Measurements from ENCODE around the gene ZNF524.

ZNF524 gene

DNA sequence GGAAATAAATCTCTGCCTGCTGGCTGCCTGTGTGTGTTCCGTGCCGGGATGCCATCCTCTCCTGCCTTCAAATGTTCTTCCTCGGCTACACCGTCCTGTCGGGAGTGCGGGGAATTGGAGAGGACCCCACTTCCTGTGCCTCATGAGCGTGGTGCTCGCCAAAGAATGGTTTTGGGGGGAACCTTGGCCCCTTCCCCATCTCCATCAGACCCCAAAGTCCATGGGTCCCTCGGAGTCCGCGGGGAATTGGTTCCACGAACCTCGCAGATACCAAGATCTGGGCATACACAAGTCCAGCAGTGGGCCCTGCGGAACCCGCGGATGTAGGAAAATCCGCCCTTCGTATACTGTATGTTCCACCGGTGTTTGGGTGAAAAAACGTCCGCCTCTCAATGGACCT lies 3.0 kb downstream of the ZNF524 start:
- no peak for DNase-seq

DNA sequence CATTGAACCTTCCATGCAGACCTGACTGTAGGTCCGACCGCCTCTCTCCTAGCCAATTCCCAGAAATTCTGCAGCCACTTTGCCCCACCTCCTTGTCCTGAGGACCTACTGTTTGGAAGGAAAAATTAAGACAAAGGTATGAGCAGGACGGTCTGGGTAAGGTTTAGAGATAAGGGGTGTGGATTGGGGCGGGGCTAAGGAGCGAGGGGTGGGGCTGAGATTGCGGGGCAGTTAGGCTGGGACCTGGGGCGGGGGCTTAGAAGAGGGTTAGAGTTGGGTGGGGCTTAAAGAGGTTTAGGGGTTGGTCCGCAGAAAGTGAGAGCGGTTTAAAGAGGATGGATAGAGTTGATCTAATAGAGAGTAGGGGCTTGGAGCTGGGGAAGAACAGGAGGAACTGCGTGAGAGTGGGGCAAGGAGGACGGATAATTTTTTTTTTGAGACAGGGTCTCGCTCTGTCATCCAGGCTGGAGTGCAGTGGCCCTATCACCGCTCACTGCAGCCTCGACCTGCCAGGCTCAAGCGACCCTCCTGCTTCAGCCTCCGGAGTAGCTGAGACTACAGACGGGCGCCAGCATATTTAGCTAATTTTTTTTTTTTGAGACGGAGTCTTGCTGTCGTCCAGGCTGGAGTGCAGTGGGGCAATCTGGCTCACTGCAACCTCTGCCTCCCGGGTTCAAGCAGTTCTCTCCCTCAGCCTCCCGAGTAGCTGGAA lies 3.6 kb downstream of the ZNF524 start:
- no peak for DNase-seq

GRCh38 chr19:55605207-55605636 lies 5.1 kb downstream of the ZNF524 start:
- DNase-seq = peak; percentile 91

GRCh38 chr19:55605637-55606470 lies 5.8 kb downstream of the ZNF524 start, which contains the start of gene ZNF865:
TSS of gene ZNF865 (plus strand) at chr19:55605647. CDS start at chr19:55613619, 7,972 bp downstream.
- DNase-seq = peak; percentile 63

GRCh38 chr19:55606471-55606787 lies 6.3 kb downstream of the ZNF524 start:
- DNase-seq = no peak

DNA sequence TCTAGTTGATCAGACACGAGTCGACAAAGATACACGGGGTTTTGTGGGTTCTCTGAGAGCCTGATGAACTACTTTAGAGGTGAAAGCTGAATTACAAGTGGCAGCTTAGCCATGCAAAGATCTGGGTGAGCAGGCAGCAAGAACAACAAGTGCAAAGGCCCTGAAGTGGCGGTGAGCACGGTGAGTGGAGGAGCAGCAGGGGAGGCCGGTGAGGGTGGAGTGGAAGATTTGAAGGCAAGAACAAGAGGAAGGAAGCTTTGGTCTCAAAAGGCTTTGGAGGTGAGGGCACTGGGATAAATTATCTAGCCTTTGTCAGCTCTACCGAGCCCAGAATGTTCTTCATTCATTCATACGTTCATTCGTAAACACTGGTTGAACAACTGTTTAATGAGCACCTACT lies 6.7 kb downstream of the ZNF524 start:
- DNase-seq = no peak

GRCh38 chr19:55609326-55609725 lies 9.2 kb downstream of the ZNF524 start:
- DNase-seq = no peak

- no peak for DNase-seq
These were observed 11.4 kb downstream of the ZNF524 start for GRCh38 chr19:55611300-55611982.

GRCh38 chr19:55611983-55612645 lies 12.0 kb downstream of the ZNF524 start:
- DNase-seq = no peak

DNA sequence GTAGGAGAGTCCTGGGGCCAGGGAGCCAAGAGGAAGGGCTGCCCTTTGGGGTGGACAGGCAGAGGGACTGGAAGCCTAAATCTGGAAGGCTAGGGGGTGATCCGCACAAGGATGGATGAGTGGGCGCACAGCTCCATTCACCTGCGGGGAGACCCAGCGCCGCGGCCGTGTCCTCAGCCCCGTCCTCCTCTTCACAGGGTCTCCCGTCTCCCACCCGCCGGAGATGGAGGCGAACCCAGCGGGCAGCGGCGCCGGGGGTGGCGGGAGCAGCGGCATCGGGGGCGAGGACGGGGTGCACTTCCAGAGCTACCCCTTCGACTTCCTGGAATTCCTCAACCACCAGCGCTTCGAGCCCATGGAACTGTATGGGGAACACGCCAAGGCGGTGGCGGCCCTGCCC lies 13.3 kb downstream of the ZNF524 start:
- DNase-seq = no peak

DNA sequence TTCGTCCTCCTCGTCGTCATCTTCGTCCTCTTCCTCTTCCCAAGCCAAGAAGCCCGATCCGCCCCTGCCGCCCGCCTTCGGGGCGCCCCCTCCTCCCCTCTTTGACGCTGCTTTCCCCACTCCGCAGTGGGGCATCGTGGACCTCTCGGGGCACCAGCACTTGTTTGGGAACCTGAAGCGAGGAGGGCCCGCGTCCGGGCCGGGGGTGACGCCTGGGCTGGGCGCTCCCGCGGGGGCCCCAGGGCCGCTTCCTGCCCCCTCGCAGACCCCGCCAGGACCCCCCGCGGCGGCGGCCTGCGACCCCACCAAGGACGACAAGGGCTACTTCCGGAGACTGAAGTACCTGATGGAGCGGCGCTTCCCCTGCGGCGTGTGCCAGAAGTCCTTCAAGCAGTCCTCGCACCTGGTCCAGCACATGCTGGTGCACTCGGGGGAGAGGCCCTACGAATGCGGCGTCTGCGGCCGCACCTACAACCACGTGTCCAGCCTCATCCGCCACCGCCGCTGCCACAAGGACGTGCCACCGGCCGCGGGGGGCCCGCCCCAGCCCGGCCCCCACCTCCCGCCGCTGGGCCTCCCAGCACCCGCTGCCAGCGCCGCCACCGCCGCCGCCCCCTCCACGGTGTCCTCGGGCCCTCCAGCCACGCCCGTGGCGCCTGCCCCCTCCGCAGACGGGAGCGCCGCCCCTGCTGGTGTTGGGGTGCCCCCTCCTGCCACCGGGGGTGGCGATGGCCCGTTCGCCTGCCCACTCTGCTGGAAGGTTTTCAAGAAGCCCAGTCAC lies 14.0 kb downstream of the ZNF524 start:
- DNase-seq = no peak

- DNase-seq = no peak
These were observed 14.8 kb downstream of the ZNF524 start for GRCh38 chr19:55614711-55615542.

- no peak for DNase-seq
These were observed 15.7 kb downstream of the ZNF524 start for GRCh38 chr19:55615543-55616394.

DNA sequence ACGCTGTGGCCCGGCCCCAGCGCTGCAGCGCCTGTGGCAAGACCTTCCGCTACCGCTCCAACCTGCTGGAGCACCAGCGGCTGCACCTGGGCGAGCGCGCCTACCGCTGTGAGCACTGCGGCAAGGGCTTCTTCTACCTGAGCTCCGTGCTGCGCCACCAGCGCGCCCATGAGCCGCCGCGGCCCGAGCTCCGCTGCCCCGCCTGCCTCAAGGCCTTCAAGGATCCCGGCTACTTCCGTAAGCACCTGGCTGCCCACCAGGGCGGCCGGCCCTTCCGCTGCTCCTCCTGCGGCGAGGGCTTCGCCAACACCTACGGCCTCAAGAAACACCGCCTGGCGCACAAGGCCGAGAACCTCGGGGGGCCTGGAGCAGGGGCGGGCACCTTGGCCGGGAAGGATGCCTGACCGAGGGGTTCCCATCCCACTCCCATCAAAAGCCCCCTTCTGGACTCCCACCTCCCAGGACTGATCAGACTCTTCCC lies 16.3 kb downstream of the ZNF524 start:
- DNase-seq = no peak

- DNase-seq = no peak
These were observed 17.3 kb downstream of the ZNF524 start for GRCh38 chr19:55617426-55617825.

- DNase-seq = no peak
These were observed 18.3 kb downstream of the ZNF524 start for GRCh38 chr19:55618426-55618825.

- DNase-seq = no peak
These were observed 19.2 kb downstream of the ZNF524 start for GRCh38 chr19:55619286-55619685.

- no peak for DNase-seq
These were observed 20.5 kb downstream of the ZNF524 start for GRCh38 chr19:55620410-55621204.

DNA sequence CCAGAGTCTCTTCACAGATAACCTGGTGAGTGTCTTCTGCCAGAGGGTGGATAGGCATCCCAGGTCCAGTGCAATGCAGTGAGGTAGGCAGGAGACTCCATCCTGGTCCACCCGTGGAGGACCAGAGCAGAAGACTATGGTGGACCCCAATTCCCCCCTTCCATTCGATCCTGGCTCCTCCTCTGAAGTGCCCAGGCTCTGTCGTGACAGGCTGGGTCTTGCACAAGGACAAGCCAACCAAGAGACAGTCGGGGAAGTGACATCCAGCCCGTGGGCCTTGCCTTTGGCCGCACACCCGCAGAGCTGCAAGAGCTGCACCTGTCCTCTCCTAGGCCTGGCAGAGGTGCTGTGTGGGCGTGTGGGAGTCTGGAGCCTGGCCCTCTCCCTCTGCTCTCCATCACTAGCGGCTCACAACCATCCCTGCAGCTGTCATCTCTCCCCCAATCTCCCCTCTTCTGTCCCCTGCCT lies 21.2 kb downstream of the ZNF524 start:
- DNase-seq = no peak

Data from 8988T (cell line).